HG03060 (cell line): ENCODE results near the gene CFAP299.

Source experiments
- ATAC-seq: cut with Tn5 transposase; IDR thresholded peaks from one replicate; pipeline ENCODE4 v1.9.1; 2021; ENCODE audit warnings: low read depth, moderate number of reproducible peaks; ENCODE audit not compliant: unreplicated experiment

The CFAP299 gene

GRCh38 chr4:80492761-80493160 is 157.2 kb downstream of the CFAP299 start:
- no peak for ATAC-seq

- ATAC-seq, result no peak
Measured at GRCh38 chr4:80495865-80496264, 160.3 kb downstream of the CFAP299 start.

GRCh38 chr4:80498725-80499124 is 163.2 kb downstream of the CFAP299 start:
- ATAC-seq, result no peak

GRCh38 chr4:80500613-80501012 is 165.1 kb downstream of the CFAP299 start:
- no peak for ATAC-seq

- ATAC-seq, result no peak
Measured at GRCh38 chr4:80507077-80507476, 171.5 kb downstream of the CFAP299 start.

GRCh38 chr4:80507507-80507906 is 172.0 kb downstream of the CFAP299 start:
- ATAC-seq, result peak; percentile 85

- no peak for ATAC-seq
Measured at GRCh38 chr4:80515496-80515895, 180.0 kb downstream of the CFAP299 start.

- no peak for ATAC-seq
Measured at GRCh38 chr4:80521438-80521837, 185.9 kb downstream of the CFAP299 start.

GRCh38 chr4:80526697-80527096 is 191.2 kb downstream of the CFAP299 start:
- ATAC-seq, result no peak

GRCh38 chr4:80529026-80529425 is 193.5 kb downstream of the CFAP299 start:
- no peak for ATAC-seq

GRCh38 chr4:80532674-80533333 is 197.3 kb downstream of the CFAP299 start:
- no peak for ATAC-seq

- ATAC-seq, result no peak
Measured at GRCh38 chr4:80535551-80535950, 200.0 kb downstream of the CFAP299 start.

- no peak for ATAC-seq
Measured at GRCh38 chr4:80538276-80538926, 202.9 kb downstream of the CFAP299 start.

GRCh38 chr4:80539190-80539589 is 203.7 kb downstream of the CFAP299 start:
- no peak for ATAC-seq

- ATAC-seq, result no peak
Measured at GRCh38 chr4:80540349-80540748, 204.8 kb downstream of the CFAP299 start.

- peak; percentile 94 for ATAC-seq
Measured at GRCh38 chr4:80540785-80541469, 205.4 kb downstream of the CFAP299 start.

GRCh38 chr4:80542747-80543146 is 207.2 kb downstream of the CFAP299 start:
- no peak for ATAC-seq

- no peak for ATAC-seq
Measured at GRCh38 chr4:80560337-80560736, 224.8 kb downstream of the CFAP299 start.

GRCh38 chr4:80566203-80566872 is 230.8 kb downstream of the CFAP299 start:
- ATAC-seq, result no peak

GRCh38 chr4:80568891-80569290 is 233.4 kb downstream of the CFAP299 start:
- ATAC-seq, result no peak

- no peak for ATAC-seq
Measured at GRCh38 chr4:80576796-80577195, 241.3 kb downstream of the CFAP299 start.
